Measurements from ENCODE around the gene TMEM44. TPM values are rescaled to one million over a fixed set of nuclear protein-coding genes. Genes with fewer than 3 reads are reported as not detected.
"Not testable (repeated sequence)": the region's sequence is repeated elsewhere in the genome, so short reads cannot be mapped to it uniquely, and the experiment has no call there.

TMEM44 gene
- total RNA-seq, 1 experiment from 2014 or later: 13.7 TPM

DNA sequence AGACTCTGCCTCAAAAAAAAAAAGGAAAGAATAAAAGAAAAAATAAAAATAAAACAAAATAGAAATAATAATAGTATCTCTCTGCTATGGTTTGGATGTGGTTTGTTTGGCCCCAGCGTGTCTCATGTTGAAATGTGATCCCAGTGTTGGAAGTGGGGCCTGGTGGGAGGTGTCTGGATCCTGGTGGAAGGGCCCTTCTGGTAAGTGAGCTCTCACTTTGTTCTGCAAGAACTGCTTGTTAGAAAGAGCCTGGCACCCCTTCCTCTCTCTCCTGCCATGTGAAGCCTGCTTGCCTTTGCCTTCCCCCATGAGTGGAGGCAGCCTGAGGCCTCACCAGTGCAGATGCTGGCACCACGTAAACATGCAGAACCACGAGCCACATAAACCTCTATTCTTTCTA, 26.3 kb downstream of the TMEM44 start:
- H3K9me3 Mint-ChIP-seq: 0 out of 2 replicates have a peak, but pooled peaks cover 7% of the 10 kb centered on the region
- H3K4me3 Mint-ChIP-seq: no peak overlapping the region
- no peak for DNase-seq (ENCODE audit: low spot score)
- no peaks in the 10 kb centered on the region; the same call in 1 of the 2 replicates for H3K27me3 Mint-ChIP-seq (ENCODE audit: low read depth)
- no peak for TF ChIP-seq SOX15 (CRISPR knock-in tag; IDR thresholded peaks at IDR 0.05)
- TF ChIP-seq, protein P1, sequence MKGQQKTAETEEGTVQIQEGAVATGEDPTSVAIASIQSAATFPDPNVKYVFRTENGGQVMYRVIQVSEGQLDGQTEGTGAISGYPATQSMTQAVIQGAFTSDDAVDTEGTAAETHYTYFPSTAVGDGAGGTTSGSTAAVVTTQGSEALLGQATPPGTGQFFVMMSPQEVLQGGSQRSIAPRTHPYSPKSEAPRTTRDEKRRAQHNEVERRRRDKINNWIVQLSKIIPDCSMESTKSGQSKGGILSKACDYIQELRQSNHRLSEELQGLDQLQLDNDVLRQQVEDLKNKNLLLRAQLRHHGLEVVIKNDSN (CRISPR knock-in tag; IDR thresholded peaks at IDR 0.05): no peak
- TF ChIP-seq, protein P2, sequence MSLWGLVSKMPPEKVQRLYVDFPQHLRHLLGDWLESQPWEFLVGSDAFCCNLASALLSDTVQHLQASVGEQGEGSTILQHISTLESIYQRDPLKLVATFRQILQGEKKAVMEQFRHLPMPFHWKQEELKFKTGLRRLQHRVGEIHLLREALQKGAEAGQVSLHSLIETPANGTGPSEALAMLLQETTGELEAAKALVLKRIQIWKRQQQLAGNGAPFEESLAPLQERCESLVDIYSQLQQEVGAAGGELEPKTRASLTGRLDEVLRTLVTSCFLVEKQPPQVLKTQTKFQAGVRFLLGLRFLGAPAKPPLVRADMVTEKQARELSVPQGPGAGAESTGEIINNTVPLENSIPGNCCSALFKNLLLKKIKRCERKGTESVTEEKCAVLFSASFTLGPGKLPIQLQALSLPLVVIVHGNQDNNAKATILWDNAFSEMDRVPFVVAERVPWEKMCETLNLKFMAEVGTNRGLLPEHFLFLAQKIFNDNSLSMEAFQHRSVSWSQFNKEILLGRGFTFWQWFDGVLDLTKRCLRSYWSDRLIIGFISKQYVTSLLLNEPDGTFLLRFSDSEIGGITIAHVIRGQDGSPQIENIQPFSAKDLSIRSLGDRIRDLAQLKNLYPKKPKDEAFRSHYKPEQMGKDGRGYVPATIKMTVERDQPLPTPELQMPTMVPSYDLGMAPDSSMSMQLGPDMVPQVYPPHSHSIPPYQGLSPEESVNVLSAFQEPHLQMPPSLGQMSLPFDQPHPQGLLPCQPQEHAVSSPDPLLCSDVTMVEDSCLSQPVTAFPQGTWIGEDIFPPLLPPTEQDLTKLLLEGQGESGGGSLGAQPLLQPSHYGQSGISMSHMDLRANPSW (CRISPR knock-in tag; conservative IDR thresholded peaks at IDR 0.05; ENCODE audit: low read depth): no peak
- peaks cover 7% of the 10 kb centered on the region; the same call in 1 of the 2 replicates for H3K4me1 Mint-ChIP-seq
- POLR2A ChIA-PET: interaction anchor here (0.6 kb wide), 1 partner anchor 25 kb away, joined by 3 read pairs; no protein-coding TSS in a partner anchor
- H3K27ac Mint-ChIP-seq: no peak overlapping the region
- H3K36me3 Mint-ChIP-seq: peaks cover 13% of the 10 kb centered on the region
- ATAC-seq: no peak
- CTCF ChIA-PET: no interaction called here

DNA sequence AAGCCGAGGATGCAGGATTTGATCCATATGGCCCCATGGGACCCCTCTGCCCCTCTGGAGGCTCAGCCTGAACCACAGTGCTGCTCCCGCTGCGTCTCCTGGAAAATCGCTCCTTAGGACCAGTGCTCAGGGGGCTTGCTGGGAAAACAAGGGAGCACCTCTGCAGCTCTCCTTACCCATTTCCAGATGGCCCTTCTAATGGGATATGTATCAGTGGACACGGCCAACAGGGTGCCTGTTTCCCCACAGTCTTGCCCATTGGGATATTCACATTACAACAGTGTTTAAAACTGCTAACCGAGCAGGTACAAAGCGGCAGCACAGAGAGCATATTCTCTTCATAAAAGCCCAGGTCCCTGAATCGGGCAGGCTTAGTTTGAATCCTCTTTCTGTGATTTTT, 27.1 kb downstream of the TMEM44 start:
- CTCF ChIA-PET: interaction anchor here (2.0 kb wide), 1 partner anchor 10 kb away, joined by 7 read pairs; no protein-coding TSS in a partner anchor

DNA sequence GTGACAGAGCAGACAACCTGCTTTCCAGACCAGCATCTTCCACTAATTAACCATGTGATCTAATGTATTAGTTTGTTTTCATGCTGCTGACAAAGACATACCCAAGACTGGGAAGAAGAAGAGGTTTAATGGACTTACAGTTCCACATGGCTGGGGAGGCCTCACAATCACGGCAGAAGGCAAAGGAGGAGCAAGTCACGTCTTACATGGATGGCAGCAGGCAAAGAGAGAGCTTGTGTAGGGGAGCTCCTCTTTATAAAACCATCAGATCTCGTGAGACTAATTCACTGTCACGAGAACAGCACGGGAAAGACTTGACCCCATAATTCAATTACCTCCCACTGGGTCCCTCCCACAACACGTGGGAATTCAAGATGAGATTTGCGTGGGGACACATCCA, 27.9 kb downstream of the TMEM44 start:
- ATAC-seq; H3K4me3 Mint-ChIP-seq; H3K27ac Mint-ChIP-seq; H3K27me3 Mint-ChIP-seq (ENCODE audit: low read depth); H3K9me3 Mint-ChIP-seq; POLR2A ChIA-PET; H3K4me1 Mint-ChIP-seq; DNase-seq (ENCODE audit: low spot score): not testable (repeated sequence)
- CTCF ChIA-PET: interaction anchor here (1.2 to 2.0 kb wide), 3 partner anchors 9 to 11 kb away, joined by 4 to 9 read pairs (median 7); no protein-coding TSS in a partner anchor
- peaks cover 11% of the 10 kb centered on the region for H3K36me3 Mint-ChIP-seq

More for the DNA sequence above, 27.1 kb downstream of the TMEM44 start:
- DNase-seq (ENCODE audit: low spot score) (no peak), ATAC-seq (no peak)
- H3K4me3 Mint-ChIP-seq: no peak overlapping the region
- H3K36me3 Mint-ChIP-seq: peaks cover 16% of the 10 kb centered on the region
- peaks cover 7% of the 10 kb centered on the region; the same call in 1 of the 2 replicates for H3K4me1 Mint-ChIP-seq
- no peak overlapping the region for H3K27ac Mint-ChIP-seq
- TF ChIP-seq ZNF423 (CRISPR knock-in tag; IDR thresholded peaks at IDR 0.05): no peak
- TF ChIP-seq HMGA2 (CRISPR knock-in tag; IDR thresholded peaks at IDR 0.05): no peak
- TF ChIP-seq, protein P3, sequence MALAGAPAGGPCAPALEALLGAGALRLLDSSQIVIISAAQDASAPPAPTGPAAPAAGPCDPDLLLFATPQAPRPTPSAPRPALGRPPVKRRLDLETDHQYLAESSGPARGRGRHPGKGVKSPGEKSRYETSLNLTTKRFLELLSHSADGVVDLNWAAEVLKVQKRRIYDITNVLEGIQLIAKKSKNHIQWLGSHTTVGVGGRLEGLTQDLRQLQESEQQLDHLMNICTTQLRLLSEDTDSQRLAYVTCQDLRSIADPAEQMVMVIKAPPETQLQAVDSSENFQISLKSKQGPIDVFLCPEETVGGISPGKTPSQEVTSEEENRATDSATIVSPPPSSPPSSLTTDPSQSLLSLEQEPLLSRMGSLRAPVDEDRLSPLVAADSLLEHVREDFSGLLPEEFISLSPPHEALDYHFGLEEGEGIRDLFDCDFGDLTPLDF (CRISPR knock-in tag; IDR thresholded peaks at IDR 0.05): no peak
- TF ChIP-seq, protein P4, sequence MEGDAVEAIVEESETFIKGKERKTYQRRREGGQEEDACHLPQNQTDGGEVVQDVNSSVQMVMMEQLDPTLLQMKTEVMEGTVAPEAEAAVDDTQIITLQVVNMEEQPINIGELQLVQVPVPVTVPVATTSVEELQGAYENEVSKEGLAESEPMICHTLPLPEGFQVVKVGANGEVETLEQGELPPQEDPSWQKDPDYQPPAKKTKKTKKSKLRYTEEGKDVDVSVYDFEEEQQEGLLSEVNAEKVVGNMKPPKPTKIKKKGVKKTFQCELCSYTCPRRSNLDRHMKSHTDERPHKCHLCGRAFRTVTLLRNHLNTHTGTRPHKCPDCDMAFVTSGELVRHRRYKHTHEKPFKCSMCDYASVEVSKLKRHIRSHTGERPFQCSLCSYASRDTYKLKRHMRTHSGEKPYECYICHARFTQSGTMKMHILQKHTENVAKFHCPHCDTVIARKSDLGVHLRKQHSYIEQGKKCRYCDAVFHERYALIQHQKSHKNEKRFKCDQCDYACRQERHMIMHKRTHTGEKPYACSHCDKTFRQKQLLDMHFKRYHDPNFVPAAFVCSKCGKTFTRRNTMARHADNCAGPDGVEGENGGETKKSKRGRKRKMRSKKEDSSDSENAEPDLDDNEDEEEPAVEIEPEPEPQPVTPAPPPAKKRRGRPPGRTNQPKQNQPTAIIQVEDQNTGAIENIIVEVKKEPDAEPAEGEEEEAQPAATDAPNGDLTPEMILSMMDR (IDR thresholded peaks at IDR 0.05): no peak
- TF ChIP-seq ZNF138 (CRISPR knock-in tag; conservative IDR thresholded peaks at IDR 0.05): no peak
- no peak for TF ChIP-seq TP53 (CRISPR knock-in tag; IDR thresholded peaks at IDR 0.05)
- POLR2A ChIA-PET: no interaction called here
- H3K27me3 Mint-ChIP-seq (ENCODE audit: low read depth): no peaks in the 10 kb centered on the region; the same call in 1 of the 2 replicates
- H3K9me3 Mint-ChIP-seq: 0 out of 2 replicates have a peak, but pooled peaks cover 7% of the 10 kb centered on the region

DNA sequence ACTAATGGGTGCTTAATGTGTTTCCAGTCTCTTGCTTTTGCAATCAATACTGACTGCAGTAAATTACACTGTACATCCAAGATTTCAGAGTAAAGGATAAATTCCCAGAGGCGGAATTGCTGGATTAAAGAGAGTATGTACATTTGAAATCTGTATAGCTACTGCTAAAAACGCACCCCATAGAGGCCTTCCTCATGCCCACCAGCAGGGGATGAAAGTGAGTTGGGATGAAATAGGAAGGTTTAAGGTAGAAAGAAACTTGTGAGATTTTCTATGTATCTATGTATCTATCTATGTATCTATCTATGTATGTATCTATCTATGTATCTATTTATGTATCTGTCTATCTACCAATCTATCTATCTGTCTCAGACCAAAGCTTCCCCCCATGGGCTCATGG, 28.4 kb downstream of the TMEM44 start:
- ChIA-PET POLR2A (no interaction called here), CTCF (interaction anchor here (0.6 to 2.0 kb wide), 6 partner anchors 9 to 78 kb away, joined by 3 to 9 read pairs (median 4); partner anchors contain the start of genes LSG1 and TMEM44)
- H3K36me3 Mint-ChIP-seq: peaks cover 9% of the 10 kb centered on the region
- ATAC-seq (peak; percentile 41; the same call in 1 of the 2 replicates), DNase-seq (ENCODE audit: low spot score) (no peak)
- no peaks in the 10 kb centered on the region for H3K9me3 Mint-ChIP-seq
- H3K27ac Mint-ChIP-seq: no peak overlapping the region
- no peak overlapping the region for H3K4me3 Mint-ChIP-seq
- H3K4me1 Mint-ChIP-seq: no peaks in the 10 kb centered on the region
- TF ChIP-seq ZNF423 (CRISPR knock-in tag; IDR thresholded peaks at IDR 0.05): no peak
- TF ChIP-seq, protein P4 (IDR thresholded peaks at IDR 0.05): peak; percentile 21
- H3K27me3 Mint-ChIP-seq (ENCODE audit: low read depth): no peaks in the 10 kb centered on the region

All from WTC11 (cell line).